ENCODE results near the gene LPCAT3.

The LPCAT3 gene

GRCh38 chr12:6928703-6929407 is 89.4 kb downstream of the LPCAT3 start (continued):
- TF ChIP-seq, protein P1, sequence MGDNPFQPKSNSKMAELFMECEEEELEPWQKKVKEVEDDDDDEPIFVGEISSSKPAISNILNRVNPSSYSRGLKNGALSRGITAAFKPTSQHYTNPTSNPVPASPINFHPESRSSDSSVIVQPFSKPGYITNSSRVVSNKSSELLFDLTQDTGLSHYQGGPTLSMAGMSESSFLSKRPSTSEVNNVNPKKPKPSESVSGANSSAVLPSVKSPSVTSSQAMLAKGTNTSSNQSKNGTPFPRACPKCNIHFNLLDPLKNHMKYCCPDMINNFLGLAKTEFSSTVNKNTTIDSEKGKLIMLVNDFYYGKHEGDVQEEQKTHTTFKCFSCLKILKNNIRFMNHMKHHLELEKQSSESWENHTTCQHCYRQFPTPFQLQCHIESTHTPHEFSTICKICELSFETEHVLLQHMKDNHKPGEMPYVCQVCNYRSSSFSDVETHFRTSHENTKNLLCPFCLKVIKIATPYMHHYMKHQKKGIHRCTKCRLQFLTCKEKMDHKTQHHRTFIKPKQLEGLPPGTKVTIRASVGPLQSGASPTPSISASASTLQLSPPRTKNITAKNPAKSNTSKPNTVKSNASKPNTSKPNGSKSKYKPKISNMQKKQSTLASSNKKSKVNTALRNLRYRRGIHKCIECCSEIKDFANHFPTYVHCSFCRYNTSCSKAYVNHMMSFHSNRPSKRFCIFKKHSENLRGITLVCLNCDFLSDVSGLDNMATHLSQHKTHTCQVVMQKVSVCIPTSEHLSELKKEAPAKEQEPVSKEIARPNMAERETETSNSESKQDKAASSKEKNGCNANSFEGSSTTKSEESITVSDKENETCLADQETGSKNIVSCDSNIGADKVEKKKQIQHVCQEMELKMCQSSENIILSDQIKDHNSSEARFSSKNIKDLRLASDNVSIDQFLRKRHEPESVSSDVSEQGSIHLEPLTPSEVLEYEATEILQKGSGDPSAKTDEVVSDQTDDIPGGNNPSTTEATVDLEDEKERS (tag by site-specific recombination; IDR thresholded peaks at IDR 0.05), result no peak
- TF ChIP-seq ZNF623 (tag by site-specific recombination; IDR thresholded peaks at IDR 0.05) (no peak), ZNF223 (tag by site-specific recombination; IDR thresholded peaks at IDR 0.05) (no peak), ZNF362 (tag by site-specific recombination; IDR thresholded peaks at IDR 0.05) (no peak), ZNF426 (tag by site-specific recombination; IDR thresholded peaks at IDR 0.05) (no peak), ZSCAN23 (tag by site-specific recombination; IDR thresholded peaks at IDR 0.05) (no peak), ZNF292 (tag by site-specific recombination; IDR thresholded peaks at IDR 0.05; ENCODE audit: borderline replicate concordance, low read depth) (no peak), ZNF529 (tag by site-specific recombination; IDR thresholded peaks at IDR 0.05; ENCODE audit: insufficient replicate concordance) (no peak), ZNF776 (tag by site-specific recombination; IDR thresholded peaks at IDR 0.05; ENCODE audit: borderline replicate concordance) (no peak), CTCF (tag by site-specific recombination; IDR thresholded peaks at IDR 0.05) (no peak), ZNF114 (tag by site-specific recombination; IDR thresholded peaks at IDR 0.05) (no peak), ZNF558 (tag by site-specific recombination; IDR thresholded peaks at IDR 0.05) (no peak), ZNF214 (tag by site-specific recombination; IDR thresholded peaks at IDR 0.05; ENCODE audit: borderline replicate concordance) (no peak), ZNF561 (tag by site-specific recombination; IDR thresholded peaks at IDR 0.05; ENCODE audit: borderline replicate concordance) (no peak), AEBP2 (tag by site-specific recombination; IDR thresholded peaks at IDR 0.05; ENCODE audit: borderline replicate concordance) (no peak), IKZF3 (tag by site-specific recombination; IDR thresholded peaks at IDR 0.05) (peak; percentile 88), ZNF544 (tag by site-specific recombination; IDR thresholded peaks at IDR 0.05) (no peak), ZNF513 (tag by site-specific recombination; IDR thresholded peaks at IDR 0.05) (no peak), HOXC10 (CRISPR knock-in tag; IDR thresholded peaks at IDR 0.05) (no peak), RBAK (tag by site-specific recombination; IDR thresholded peaks at IDR 0.05) (no peak), PRDM6 (tag by site-specific recombination; IDR thresholded peaks at IDR 0.05) (no peak), ZNF335 (tag by site-specific recombination; conservative IDR thresholded peaks at IDR 0.05) (peak; percentile 52), ZNF830 (tag by site-specific recombination; IDR thresholded peaks at IDR 0.05; ENCODE audit: low read depth) (no peak), ZFP3 (tag by site-specific recombination; IDR thresholded peaks at IDR 0.05; ENCODE audit: low read depth) (0 out of 2 replicates have a peak, but pooled peaks have one; percentile 12), ZNF521 (tag by site-specific recombination; IDR thresholded peaks at IDR 0.05) (no peak), ZNF639 (tag by site-specific recombination; IDR thresholded peaks at IDR 0.05) (no peak)
- TF ChIP-seq, protein P2, sequence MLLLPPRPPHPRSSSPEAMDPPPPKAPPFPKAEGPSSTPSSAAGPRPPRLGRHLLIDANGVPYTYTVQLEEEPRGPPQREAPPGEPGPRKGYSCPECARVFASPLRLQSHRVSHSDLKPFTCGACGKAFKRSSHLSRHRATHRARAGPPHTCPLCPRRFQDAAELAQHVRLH (tag by site-specific recombination; IDR thresholded peaks at IDR 0.05), result no peak

Measured in HEK293 (cell line).